ENCODE measurements around the gene PDSS1.
"Not testable (repeated sequence)": the region's sequence is repeated elsewhere in the genome, so short reads cannot be mapped to it uniquely, and the experiment has no call there.

PDSS1 gene

GRCh38 chr10:26697163-26697921 lies at the start of gene PDSS1:
PDSS1 (plus strand) TSS chr10:26697701; CDS start chr10:26697712, 11 bp downstream.
- DNase-seq, result peak; percentile 76

GRCh38 chr10:26648245-26648636 lies 49.3 kb upstream of the PDSS1 start:
- not testable (repeated sequence) for DNase-seq, ATAC-seq

More at GRCh38 chr10:26697163-26697921, at the start of gene PDSS1:
- ATAC-seq, result peak; percentile 86

GRCh38 chr10:26650406-26650805 lies 47.1 kb upstream of the PDSS1 start:
- no peak for DNase-seq
- no peak for ATAC-seq

GRCh38 chr10:26651476-26651875 lies 46.0 kb upstream of the PDSS1 start:
- not testable (repeated sequence) for DNase-seq, ATAC-seq

GRCh38 chr10:26653004-26653403 lies 44.5 kb upstream of the PDSS1 start:
- ATAC-seq, result no peak
- no peak for DNase-seq

GRCh38 chr10:26655746-26656145 lies 41.8 kb upstream of the PDSS1 start:
- no peak for ATAC-seq
- no peak for DNase-seq

GRCh38 chr10:26662864-26663263 lies 34.6 kb upstream of the PDSS1 start:
- ATAC-seq, result no peak

GRCh38 chr10:26665080-26666048 lies 32.1 kb upstream of the PDSS1 start:
- ATAC-seq (no peak), DNase-seq (no peak)

More at GRCh38 chr10:26662864-26663263, 34.6 kb upstream of the PDSS1 start:
- DNase-seq, result no peak

- no peak for ATAC-seq
Measured at GRCh38 chr10:26675873-26676257, 21.6 kb upstream of the PDSS1 start.

GRCh38 chr10:26679588-26679987 lies 17.9 kb upstream of the PDSS1 start:
- ATAC-seq (no peak), DNase-seq (no peak)

More at GRCh38 chr10:26675873-26676257, 21.6 kb upstream of the PDSS1 start:
- DNase-seq, result no peak

- ATAC-seq, result no peak
- no peak for DNase-seq
Measured at GRCh38 chr10:26681076-26681475, 16.4 kb upstream of the PDSS1 start.

- not testable (repeated sequence) for DNase-seq, ATAC-seq
Measured at GRCh38 chr10:26681971-26682370, 15.5 kb upstream of the PDSS1 start.

GRCh38 chr10:26682931-26683330 lies 14.6 kb upstream of the PDSS1 start:
- ATAC-seq, result no peak

GRCh38 chr10:26684667-26685264 lies 12.7 kb upstream of the PDSS1 start:
- peak; percentile 90 for ATAC-seq
- not testable (repeated sequence) for DNase-seq

More at GRCh38 chr10:26682931-26683330, 14.6 kb upstream of the PDSS1 start:
- no peak for DNase-seq

- ATAC-seq (no peak), DNase-seq (no peak)
Measured at GRCh38 chr10:26685441-26685840, 12.1 kb upstream of the PDSS1 start.

GRCh38 chr10:26689399-26689798 lies 8.1 kb upstream of the PDSS1 start:
- DNase-seq, result no peak

GRCh38 chr10:26690731-26691475 lies 6.6 kb upstream of the PDSS1 start:
- DNase-seq, result no peak
- no peak for ATAC-seq

More at GRCh38 chr10:26689399-26689798, 8.1 kb upstream of the PDSS1 start:
- ATAC-seq, result no peak

GRCh38 chr10:26694536-26694935 lies 3.0 kb upstream of the PDSS1 start:
- ATAC-seq, DNase-seq: not testable (repeated sequence)

GRCh38 chr10:26696786-26697162 lies 727 bp upstream of the PDSS1 start:
- DNase-seq (no peak), ATAC-seq (no peak)

GRCh38 chr10:26697922-26698608 lies 564 bp downstream of the PDSS1 start:
- no peak for ATAC-seq
- peak; percentile 9 for DNase-seq

GRCh38 chr10:26698909-26699308 lies 1.4 kb downstream of the PDSS1 start:
- DNase-seq, result no peak
- no peak for ATAC-seq
